Spleen (tissue), 7 donors: ENCODE data around the gene COX7A2L.
"Not testable (repeated sequence)": the region's sequence is repeated elsewhere in the genome, so short reads cannot be mapped to it uniquely, and the experiment has no call there.

ENCODE experiments used
- POLR2A ChIP-seq, 3 donors: fragments of 450-650 bp; IDR thresholded peaks; one replicate each; pipeline ENCODE4 v1.5.1; 2017; ENCODE audit warnings: antibody characterized with exemption in 3 of 3, mild to moderate bottlenecking in 1 of 3
- POLR2AphosphoS5 ChIP-seq, 3 donors: sonication (generic); formaldehyde crosslinking; IDR thresholded peaks; one replicate each; pipeline ENCODE4 v1.5.1; 2017; ENCODE audit warnings: antibody characterized with exemption in 3 of 3
- TF ChIP-seq, protein P1 (sequence below), 11 experiments: fragments of 200-600 bp in 7 of 11; fragments of 450-650 bp in 4 of 11; sonication (generic) in 4 of 11; IDR thresholded peaks in 8 of 11; conservative IDR thresholded peaks in 3 of 11; 1 replicate in 7 of 11; 2 replicates in 4 of 11; pipeline versions ENCODE4 v1.4.0 to v1.8.0; 2016 to 2021; ENCODE audit warnings: antibody characterized with exemption in 11 of 11, inconsistent platforms in 4 of 11, mild to moderate bottlenecking in 1 of 11
- donor health status: DM: no; HTN: no; CAD: no; lungs with moderate emphysema.
- donor health status: DM: no; HTN: no; CAD: no.
- donor health status: DM: no; HTN: no; CAD: no.

DNA sequence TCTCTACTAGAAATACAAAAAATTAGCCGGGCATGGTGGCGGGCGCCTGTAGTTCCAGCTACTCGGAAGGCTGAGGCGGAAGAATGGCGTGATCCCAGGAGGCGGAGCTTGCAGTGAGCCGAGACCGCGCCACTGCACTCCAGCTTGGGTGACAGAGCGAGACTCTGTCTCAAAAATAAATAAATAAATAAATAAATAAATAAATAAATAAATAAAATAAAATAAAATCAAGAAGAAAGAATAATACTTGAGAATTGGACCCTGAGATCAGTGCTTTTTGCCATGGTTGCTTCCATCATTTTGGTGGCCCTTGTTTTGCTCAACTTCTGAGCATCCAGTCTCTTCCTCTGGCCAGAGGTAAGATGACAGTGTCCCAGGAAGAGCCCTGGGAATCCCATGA is 37.0 kb upstream of the COX7A2L start:
- not testable (repeated sequence) for TF ChIP-seq POLR2AphosphoS5, POLR2A (IDR thresholded peaks at IDR 0.05)
- TF ChIP-seq, protein P1, sequence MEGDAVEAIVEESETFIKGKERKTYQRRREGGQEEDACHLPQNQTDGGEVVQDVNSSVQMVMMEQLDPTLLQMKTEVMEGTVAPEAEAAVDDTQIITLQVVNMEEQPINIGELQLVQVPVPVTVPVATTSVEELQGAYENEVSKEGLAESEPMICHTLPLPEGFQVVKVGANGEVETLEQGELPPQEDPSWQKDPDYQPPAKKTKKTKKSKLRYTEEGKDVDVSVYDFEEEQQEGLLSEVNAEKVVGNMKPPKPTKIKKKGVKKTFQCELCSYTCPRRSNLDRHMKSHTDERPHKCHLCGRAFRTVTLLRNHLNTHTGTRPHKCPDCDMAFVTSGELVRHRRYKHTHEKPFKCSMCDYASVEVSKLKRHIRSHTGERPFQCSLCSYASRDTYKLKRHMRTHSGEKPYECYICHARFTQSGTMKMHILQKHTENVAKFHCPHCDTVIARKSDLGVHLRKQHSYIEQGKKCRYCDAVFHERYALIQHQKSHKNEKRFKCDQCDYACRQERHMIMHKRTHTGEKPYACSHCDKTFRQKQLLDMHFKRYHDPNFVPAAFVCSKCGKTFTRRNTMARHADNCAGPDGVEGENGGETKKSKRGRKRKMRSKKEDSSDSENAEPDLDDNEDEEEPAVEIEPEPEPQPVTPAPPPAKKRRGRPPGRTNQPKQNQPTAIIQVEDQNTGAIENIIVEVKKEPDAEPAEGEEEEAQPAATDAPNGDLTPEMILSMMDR (IDR thresholded peaks at IDR 0.05 in 8 of 11, conservative IDR thresholded peaks at IDR 0.05 in 3 of 11): not testable (repeated sequence)
